GM10248 (cell line): ENCODE measurements around the gene UFD1.

Experiments used
- CTCF ChIA-PET: fragments of 300-600 bp; sonication (Branson Sonifier 250); formaldehyde crosslinking; extraction: SDS; loops from one replicate; lab custom pipeline; 2021; ENCODE audit warnings: antibody characterized with exemption; lab: Yijun Ruan, JAX
- POLR2A ChIA-PET: fragments of 350-650 bp; sonication (Branson Sonifier 250); formaldehyde crosslinking; extraction: SDS; loops from one replicate; lab custom pipeline; 2020; ENCODE audit warnings: antibody characterized with exemption; lab: Yijun Ruan, JAX
- DNase-seq: peaks from one replicate; pipeline ENCODE4 v3.0.0; 2012; ENCODE audit errors: extremely low spot score
- TF ChIP-seq, protein P1 (sequence below): IDR thresholded peaks from 2 replicates; pipeline ENCODE4 v1.5.1; 2012; ENCODE audit warnings: mild to moderate bottlenecking, low read depth; ENCODE audit errors: extremely low read depth, missing control alignments, control extremely low read depth

The UFD1 gene

DNA sequence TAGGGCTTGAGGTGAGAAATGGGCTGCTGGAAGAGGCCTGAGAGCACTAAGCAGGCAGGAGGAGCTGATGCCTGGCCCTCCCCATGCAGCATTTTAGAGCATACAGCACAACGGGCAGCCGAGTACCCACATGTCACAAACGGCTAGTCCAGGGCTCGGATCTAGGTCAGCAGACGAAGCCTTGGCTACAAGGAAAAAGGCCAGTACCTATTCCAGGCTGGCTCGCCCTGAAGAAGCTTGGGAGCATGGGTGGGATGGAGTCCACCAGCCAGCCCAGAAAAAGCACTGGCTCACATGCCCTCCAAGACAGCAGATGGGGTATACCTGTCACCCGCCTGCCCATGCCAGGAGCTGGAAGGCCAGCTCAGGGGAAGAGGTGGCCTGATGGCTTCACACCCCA is 9.6 kb downstream of the UFD1 start:
- ChIA-PET POLR2A (no interaction called here), CTCF (interaction anchor here (1.4 kb wide), 1 partner anchor 290 kb away, joined by 4 read pairs; no protein-coding TSS in a partner anchor)
- TF ChIP-seq, protein P1, sequence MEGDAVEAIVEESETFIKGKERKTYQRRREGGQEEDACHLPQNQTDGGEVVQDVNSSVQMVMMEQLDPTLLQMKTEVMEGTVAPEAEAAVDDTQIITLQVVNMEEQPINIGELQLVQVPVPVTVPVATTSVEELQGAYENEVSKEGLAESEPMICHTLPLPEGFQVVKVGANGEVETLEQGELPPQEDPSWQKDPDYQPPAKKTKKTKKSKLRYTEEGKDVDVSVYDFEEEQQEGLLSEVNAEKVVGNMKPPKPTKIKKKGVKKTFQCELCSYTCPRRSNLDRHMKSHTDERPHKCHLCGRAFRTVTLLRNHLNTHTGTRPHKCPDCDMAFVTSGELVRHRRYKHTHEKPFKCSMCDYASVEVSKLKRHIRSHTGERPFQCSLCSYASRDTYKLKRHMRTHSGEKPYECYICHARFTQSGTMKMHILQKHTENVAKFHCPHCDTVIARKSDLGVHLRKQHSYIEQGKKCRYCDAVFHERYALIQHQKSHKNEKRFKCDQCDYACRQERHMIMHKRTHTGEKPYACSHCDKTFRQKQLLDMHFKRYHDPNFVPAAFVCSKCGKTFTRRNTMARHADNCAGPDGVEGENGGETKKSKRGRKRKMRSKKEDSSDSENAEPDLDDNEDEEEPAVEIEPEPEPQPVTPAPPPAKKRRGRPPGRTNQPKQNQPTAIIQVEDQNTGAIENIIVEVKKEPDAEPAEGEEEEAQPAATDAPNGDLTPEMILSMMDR, result no peak
- DNase-seq, result no peak

DNA sequence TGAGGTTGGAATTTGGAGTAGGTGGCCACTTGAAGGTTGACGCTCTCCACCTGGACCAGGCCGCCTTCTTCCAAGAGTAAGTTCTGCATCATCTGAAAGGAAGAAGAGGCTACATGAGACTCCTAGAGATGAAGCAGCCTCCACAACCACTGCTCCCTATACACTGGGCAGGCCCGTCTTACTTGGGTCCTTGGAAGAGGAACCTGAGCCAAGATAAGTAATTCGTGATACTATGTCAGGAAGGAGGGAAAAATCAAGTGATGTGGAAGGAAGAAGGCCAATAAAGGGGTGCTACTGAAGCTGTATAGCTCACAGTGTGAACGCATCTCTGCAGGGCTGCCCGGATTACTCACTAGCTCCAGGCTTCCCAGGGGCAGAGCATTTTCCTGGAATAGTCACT is 11.1 kb downstream of the UFD1 start:
- TF ChIP-seq, protein P1, result no peak
- no peak for DNase-seq
- ChIA-PET CTCF (interaction anchor here (1.3 kb wide), 1 partner anchor 10 kb away, joined by 3 read pairs; no protein-coding TSS in a partner anchor), POLR2A (no interaction called here)

DNA sequence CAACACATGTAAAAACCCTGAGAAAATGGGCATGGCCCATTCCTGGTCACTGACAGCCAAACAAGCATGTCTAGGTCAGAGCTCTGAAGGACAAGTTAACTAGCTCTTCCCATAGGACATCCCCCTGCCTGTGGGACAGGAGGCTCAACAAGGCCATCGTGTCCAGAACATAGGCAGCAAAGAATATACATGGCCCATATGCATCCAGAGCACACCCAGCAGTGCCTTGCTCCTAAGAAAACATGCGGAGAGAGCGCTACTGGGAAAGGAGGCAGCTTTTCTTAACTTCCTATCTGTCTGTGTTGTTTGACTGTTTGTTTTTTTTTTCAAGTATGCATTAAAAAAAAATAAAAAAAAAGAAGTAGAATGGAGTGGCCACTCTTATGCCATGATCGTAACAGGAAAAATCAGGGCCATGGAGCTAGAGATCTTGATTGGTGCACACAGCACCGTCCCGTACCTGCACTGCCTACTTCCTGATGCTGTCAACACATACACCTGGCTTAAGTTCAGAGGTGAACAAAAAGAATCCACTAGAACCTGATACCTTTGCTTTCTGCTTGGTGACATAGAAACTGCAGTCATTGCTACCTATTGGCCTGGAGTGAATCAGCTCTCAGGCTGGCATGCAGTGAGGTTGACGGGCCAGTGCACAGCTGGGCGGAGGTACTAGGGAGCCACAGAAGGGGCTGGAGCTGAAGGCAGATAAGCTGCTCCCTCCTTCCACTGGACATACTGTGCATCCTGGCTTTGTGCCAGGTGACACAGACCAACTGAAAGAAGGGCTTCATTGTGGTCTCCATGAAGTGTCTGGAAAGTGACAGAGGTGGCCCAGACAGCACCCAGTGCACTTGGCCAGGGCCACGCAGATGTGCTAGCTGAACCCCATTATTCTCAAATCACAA is 11.9 kb downstream of the UFD1 start:
- POLR2A ChIA-PET, result interaction anchor here (0.6 to 0.9 kb wide), 2 partner anchors 16 to 261 kb away, joined by 3 to 7 read pairs; no protein-coding TSS in a partner anchor
- DNase-seq, result no peak
- CTCF ChIA-PET, result interaction anchor here (1.1 to 1.6 kb wide), 2 partner anchors 10 to 163 kb away, joined by 3 to 7 read pairs; no protein-coding TSS in a partner anchor
- TF ChIP-seq, protein P1, result no peak

DNA sequence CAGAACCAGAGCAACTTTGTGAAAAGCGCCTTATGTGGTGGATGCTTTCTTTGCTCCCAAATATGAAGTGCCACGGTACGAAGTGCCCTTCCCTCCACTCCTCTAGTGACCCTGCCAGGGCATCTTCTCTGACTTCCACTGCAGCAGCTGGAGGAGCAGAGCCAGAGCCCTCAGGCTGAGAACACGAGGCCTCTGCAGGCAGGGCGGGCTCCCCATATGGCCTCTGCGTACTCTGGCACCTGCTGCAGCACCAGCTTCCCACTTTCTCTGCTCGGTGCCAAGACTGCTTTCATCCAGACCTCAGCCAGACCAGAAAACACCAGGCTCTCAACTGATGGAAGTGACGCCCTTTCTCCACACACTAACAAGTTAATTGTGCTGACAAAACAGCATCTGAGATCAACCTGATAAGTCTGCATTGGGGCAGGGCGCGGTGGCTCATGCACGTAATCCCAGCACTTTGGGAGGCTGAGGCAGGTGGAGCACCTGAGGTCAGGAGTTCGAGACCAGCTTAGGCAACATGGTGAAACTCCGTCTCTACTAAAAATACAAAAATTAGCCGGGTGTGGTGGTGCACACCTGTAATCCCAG is 12.8 kb downstream of the UFD1 start:
- CTCF ChIA-PET, result interaction anchor here (1.1 to 1.6 kb wide), 5 partner anchors 11 to 164 kb away, joined by 3 to 7 read pairs (median 4); partner anchors contain the start of gene C22orf39

DNA sequence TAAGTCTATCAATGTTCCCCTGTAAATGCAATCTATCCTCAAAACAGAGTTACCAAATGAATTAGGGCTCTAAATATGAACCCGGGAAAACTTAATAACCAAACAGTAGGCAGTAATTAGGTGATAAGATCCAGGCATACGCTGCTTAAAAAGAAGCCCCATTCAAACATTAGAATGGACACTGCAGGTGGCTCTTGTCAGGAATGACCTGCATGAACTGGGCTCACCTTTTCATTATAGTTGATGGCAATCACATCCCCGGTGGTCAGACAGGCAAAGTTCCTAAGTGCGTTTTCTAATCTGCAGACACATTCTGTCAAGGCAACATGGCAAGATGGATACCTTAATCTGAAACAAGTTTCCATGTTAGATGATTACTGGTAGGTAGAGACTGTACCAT is 14.0 kb downstream of the UFD1 start:
- DNase-seq, result no peak
- TF ChIP-seq, protein P1, result no peak
- POLR2A ChIA-PET, result no interaction called here
- CTCF ChIA-PET, result interaction anchor here (0.8 to 3.8 kb wide), 7 partner anchors 8 to 167 kb away, joined by 3 to 15 read pairs (median 5); partner anchors contain the start of gene C22orf39

More for the DNA sequence above, 12.8 kb downstream of the UFD1 start:
- no peak for DNase-seq
- TF ChIP-seq, protein P1, result no peak
- POLR2A ChIA-PET, result interaction anchor here (0.6 kb wide), 1 partner anchor 260 kb away, joined by 7 read pairs; no protein-coding TSS in a partner anchor

DNA sequence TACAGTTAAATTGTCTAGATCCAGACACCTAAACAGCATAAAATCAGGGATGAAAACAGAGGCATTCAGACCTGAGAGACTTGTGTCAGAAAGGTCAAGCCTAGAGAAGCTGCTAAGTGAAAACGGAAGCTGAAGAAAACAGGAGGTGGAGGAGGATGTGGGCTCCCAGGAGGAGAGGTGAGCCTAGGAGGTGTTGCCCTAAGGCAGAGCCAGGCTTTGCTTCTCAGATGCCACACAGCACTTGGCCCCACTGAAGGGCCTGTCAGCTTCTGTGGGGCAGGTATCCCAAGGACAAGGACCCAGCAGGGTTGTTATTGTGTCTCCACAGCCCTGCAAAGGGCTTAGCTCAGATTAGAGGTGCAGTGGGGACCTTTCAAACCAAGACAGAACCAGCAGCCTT is 14.4 kb downstream of the UFD1 start:
- DNase-seq, result no peak
- CTCF ChIA-PET, result interaction anchor here (0.8 to 3.8 kb wide), 5 partner anchors 9 to 167 kb away, joined by 3 to 15 read pairs (median 5); no protein-coding TSS in a partner anchor
- POLR2A ChIA-PET, result no interaction called here
- TF ChIP-seq, protein P1, result no peak
